ENCODE results near the gene GYPA.
"Not testable (repeated sequence)": the region's sequence is repeated elsewhere in the genome, so short reads cannot be mapped to it uniquely, and the experiment has no call there.

GYPA gene

DNA sequence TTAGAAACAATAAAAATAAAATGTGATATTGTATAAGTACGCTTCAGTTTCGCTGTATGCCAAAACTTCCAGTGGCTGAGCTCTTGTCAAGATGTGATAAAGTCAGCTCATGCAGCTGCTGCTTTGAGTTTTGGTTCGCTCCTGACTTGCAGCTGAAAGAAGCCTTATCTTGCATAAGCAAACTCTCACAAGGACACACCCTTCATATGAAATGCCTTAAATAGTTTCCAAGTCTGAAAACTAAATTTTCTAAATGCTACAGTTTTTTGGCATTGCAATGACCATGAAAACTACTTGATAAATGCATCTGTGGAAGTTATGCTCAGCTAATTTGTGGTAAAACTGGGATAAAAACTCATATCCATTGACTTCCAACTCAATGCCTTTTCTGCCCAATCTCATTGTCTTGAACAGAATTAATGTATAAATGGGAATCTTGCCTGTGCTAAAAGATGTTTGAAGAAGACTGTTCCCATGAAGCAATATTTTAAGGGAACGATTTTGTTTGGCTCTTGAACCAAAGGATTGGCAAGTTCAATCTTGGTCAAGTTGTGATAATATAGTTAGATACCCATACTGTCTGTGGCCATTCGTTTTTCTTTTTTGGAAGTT is 11.7 kb downstream of the GYPA start:
- not testable (repeated sequence) for DNase-seq (ENCODE audit: low spot score)

DNA sequence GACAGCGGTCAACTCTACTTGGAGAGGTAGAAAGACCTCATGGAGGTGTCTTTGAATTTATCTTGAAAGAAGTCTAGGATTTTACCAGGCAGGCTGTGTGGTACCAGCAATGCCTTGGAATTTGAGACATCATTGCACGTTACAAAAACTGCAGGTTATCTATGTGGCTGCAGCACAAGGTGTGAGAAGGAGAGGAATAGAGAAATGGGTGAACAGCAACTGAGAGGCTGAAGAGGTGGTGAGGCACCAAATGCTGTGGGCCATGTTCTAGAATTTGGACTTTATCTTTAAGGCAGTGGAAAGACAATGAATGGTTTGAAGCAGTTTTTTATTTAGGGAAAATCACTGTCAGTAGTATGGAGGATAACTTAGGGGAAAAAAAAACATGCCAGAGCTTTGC is 15.4 kb downstream of the GYPA start:
- not testable (repeated sequence) for DNase-seq (ENCODE audit: low spot score)

DNA sequence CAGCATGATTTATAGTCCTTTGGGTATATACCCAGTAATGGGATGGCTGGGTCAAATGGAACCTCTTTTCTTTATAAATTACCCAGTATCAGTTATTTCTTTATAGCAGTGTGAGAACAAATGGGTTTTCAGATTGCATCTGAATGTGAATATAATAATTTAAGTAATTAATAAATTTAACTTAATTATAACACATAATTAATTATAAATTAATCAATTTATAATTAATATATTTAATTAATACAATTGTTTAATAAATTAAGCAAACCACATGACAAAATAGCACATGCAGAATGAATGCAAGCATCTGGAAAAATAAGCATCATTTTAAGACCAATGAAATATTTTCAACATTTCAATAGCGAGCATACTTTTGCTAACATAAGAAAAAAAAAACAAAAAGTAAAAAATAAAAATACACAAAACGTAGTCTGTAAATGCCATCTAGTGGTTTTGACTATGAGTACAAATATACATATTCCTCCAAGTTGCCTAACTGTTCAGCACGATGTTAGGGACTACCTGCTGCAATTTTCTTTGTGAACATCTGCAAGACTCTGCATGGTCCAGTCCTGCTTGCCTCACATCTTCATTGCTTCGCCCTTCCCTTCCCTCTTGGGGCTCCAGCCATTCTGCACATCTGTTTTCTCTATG is 16.4 kb downstream of the GYPA start:
- peak; percentile 4 for DNase-seq (ENCODE audit: low spot score)

DNA sequence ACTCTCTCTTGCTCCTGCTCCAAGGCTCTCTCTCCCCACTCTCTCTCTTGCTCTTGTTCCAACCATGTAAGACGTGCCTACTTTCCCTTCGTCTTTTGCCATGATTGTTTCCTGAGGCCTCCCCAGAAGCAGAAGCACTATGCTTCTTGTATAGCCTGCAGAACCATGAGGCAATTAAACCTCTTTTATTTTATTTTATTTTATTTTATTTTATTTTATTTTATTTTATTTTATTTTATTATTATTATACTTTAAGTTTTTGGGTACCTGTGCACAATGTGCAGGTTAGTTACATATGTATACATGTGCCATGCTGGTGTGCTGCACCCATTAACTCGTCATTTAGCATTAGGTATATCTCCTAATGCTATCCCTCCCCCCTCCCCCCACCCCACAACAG is 17.2 kb downstream of the GYPA start:
- DNase-seq (ENCODE audit: low spot score), result not testable (repeated sequence)

DNA sequence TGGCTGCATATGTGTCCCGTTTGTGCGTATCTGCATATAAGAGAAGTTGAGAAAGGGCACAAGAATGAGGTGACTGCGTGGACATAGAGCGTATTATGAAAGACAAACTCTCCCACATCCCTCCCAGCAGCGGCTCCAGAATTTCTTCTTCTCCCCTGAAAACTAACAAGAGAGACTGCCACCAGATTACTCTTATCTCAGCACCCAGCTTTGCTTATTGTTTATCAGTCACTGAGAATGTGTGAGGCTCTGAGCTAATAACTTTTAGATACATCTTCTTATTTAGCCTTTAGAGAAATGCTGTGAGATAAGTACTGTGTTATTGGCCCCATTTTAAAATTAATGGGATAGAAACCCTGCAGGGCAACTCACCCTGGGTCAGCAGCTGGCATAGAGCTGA is 20.8 kb downstream of the GYPA start:
- DNase-seq (ENCODE audit: low spot score), result not testable (repeated sequence)

DNA sequence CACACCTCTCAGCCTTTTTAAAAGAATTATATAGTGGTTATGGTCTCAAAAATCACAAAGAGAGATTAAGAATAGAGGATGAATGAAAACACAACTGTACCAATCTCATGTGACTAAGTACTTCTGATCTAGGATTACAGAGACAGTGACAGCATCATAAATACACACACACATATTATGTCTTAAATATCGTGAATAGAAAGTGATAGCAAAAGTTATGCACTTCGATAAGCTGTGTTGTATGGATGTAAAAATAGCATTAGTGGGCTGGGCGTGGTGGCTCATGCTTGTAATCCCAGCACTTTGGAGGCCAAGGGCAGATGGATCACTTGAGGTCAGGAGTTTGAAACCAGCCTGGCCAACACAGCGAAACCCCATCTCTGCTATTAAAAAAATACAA is 25.0 kb downstream of the GYPA start:
- no peak for DNase-seq (ENCODE audit: low spot score)

DNA sequence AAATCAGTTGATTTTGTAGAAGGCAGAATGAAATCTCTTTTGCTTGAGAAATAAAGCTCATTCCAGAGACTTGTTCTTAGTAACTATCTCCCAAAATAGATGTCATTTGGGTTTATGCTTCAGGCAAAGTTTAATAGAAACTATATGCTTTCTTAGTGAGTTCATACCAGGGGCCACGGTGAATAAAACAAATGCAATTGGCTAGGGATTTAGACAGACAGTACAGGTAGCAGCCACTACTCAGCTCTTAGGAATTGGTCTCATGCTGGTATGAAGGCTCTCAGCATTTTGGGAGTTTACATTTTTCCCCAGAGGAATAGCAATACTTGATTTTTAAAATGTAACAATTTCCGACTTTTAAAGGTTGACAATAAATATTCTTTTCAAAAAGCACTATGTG is 27.0 kb downstream of the GYPA start:
- no peak for DNase-seq (ENCODE audit: low spot score)

DNA sequence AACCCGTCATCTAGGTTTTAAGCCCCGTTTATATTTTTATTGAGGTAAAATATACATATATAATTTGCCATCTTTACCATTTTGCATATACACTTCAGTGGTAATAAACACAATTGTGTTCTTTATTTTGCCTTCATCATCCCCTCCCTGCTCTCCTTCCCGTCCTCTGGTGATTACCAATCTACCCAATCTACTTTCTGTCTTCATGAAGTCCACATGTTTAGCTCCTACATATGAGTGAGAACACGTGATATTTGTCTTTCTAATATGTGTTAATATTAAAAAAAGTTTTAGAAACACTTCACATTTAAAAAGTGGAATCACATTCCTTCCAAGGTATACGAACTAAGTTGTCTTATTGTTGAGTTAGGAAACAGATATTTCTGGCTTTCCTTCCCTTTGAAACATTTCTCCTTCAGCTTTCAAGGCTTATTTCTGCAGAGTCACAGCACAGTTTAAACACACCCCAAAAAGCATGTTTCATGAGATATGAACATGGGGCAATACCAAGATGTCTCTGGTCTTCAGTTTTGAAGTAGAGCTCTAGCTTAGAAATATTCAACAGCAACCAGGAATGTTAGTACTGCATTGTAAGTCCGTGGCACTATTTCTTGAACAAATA is 35.9 kb downstream of the GYPA start:
- no peak for DNase-seq (ENCODE audit: low spot score)

DNA sequence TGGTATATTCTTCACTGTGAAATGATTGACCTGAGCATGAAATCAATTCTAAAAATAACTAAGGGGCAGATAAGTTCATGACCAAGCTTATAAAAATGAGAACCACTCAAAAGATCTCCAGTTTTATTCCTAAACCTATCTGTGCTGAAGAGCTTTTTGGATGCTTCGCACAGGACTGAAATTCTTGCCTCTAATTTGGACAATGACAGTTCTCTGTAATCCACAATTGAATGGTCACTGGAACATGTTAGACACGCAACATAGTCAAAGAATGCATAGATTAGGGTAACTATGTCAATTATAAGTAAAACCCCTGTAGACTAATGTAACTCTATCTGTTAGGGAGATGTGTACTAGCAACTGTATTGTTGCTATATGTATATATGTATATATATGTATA is 42.7 kb downstream of the GYPA start:
- DNase-seq (ENCODE audit: low spot score), result not testable (repeated sequence)

DNA sequence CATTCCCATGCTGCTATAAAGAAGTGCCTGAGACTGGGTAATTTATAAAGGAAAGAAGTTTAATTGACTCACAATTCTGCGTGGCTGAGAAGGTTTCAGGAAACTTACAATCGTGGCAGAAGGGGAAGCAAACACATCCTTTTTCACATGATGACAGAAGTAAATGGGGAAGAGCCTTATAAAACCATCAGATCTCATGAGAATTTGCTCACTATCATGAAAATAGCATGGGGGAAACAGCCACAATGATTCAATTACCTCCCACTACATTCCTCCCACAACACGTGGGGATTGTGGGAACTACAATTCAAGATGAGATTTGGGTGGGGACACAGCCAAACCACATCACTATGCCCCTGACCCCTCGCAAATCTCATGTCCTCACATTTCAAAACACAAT is 46.5 kb downstream of the GYPA start:
- DNase-seq (ENCODE audit: low spot score), result not testable (repeated sequence)

DNA sequence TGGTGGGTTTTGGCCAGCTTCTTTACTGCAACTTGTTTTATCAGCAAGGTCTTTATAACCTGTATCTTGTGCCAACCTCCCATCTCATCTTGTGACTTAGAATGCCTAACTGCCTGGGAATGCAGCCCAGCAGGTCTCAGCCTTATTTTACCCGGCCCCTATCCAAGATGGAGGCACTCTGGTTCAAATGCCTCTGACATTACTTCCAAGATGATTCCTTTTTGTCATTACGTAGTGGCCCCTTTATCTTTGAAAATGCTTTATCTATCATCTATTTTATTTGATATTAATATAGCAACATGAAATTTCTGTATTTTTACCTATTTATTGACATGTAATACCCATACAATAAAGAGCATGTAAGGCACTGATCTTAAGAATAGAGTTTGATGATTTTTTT is 49.3 kb downstream of the GYPA start:
- DNase-seq (ENCODE audit: low spot score), result not testable (repeated sequence)

DNA sequence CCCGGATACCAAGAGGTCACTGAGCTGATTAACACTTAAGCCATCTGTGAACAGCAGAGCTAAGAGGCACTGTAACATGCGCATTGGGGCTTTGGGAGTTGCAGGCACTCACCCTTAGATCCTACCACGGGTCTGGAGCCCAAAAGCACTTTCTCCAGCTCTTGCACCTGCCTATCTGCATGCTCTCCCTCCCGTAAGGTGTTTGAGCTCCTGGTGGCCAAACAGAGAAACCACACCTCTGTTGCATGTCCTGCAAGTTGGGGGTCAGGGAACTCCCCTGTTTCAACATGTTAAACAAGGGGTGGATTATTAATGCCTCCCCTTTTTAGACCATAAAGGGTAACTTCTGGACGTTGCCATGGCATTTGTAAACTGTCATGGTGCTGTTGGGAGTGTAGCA is 49.8 kb downstream of the GYPA start:
- DNase-seq (ENCODE audit: low spot score), result no peak

DNA sequence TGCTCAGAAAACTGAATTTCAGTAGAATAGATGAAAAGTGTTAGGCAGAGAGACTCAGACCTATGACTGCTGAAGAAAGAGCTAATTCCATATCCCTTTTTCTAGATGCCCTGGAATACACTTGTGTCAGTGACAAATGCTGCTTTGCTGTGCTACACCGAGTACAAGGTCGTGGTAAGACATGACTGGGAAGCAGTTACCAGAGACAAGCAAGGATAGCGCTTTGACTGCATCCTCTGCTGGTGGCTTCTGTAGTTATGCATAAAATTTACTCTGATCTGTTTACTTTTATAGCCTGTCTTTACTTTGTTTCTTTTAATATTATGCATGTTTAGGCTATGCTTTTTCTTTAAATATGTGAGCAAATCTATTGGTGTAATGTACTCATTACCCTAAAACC is 58.5 kb downstream of the GYPA start:
- not testable (repeated sequence) for DNase-seq (ENCODE audit: low spot score)

DNA sequence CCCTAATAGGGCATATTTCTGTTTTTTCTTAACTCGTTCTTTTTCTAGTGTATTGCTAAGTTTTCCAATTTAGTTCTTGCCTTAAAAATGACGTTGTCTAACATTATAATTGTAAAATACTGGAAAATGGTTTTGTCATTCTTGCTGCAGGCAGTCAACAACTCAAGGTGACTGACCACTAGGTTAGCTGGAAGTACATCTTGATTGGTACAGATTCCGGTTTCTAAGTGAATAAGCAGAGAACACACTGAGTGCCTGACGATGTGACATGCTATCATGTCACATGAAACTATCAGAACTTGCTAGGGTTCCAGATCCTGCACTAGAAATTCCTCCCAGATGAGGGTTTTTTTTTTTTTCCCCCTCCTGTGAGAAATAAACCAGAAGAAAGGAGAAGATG is 60.4 kb downstream of the GYPA start:
- DNase-seq (ENCODE audit: low spot score), result not testable (repeated sequence)

DNA sequence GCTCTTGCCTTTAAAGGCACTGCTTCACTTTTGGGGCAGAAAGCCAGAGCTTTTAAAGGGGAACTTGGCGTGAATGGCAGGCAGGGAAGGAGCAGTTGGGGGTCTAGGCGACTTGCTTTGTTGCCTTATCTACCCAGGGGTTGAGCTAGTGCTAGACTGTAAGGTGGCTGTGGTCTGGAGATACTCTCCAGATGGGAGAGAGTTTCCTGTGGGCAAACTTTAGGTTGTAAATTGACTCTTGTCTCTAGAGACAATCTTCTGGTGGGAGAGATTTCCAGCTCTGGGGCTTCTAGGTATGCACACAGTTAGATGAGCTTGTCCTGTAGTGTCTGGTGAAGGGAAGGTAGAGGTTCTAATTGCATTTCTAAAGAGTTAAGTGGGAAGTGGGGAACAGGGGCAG is 61.8 kb downstream of the GYPA start:
- DNase-seq (ENCODE audit: low spot score), result not testable (repeated sequence)

DNA sequence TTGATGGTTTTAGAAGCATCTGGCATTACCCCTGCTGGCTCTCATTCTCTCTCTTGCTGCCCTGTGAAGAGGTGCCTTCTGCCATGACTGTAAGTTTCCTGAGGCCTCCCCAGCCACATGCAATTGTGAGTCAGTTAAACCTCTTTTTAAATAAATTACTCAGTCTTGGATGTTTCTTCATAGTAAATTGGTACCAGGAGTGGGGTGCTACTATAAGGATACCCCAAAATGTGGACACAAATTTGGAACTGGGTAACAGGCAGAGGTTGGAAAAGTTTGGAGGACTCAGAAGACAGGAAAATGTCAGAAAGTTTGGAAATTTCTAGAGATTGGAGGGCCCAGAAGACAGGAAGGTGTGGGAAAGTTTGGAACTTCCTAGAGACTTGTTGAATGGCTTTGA is 79.0 kb downstream of the GYPA start:
- DNase-seq (ENCODE audit: low spot score), result not testable (repeated sequence)

DNA sequence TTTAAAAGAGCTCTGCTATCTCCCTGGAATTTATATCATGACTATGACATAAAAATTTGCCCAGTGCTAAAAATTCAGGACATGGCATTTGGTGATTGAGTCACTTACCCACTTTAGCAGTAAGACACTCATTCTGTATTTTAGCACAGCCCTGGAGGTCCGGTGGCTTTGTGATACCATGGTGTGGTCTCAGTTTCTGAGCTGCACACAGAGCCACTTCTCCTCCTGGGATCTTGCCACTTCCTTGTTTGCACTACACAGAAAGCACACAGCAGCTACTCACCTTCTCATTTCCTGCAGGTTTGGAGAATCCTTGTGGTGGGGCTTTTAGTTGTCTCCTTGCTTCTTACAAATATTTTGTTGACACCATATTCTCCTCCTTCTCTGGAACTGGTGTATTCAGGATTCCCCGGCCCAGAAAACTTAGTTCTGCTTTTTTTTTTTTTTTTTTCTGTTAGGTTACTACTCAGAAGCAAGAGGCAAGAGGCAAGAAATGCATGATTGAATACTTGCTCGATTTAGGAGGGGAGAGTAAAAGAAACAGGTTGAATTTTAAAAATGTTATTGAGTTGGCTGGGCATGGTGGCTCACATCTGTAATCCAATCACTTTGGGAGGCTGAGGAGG is 80.2 kb downstream of the GYPA start:
- DNase-seq (ENCODE audit: low spot score), result not testable (repeated sequence)

Measured in GM03348 (cell line).